AG04450 (cell line): ENCODE results near the gene CHST11. TPM values are rescaled to one million over a fixed set of nuclear protein-coding genes. Genes with fewer than 3 reads are reported as not detected.

Experiments
- CTCF ChIA-PET: fragments of 300-600, 350-600 bp; formaldehyde crosslinking; extraction: SDS; loops from one replicate; lab custom pipeline; 2022; ENCODE audit warnings: antibody characterized with exemption, inconsistent platforms; lab: Charles Lee
- POLR2A ChIA-PET: fragments of 350-600 bp; formaldehyde crosslinking; extraction: SDS; loops from one replicate; lab custom pipeline; 2021; ENCODE audit warnings: antibody characterized with exemption, inconsistent platforms; lab: Yijun Ruan, JAX
- DNase-seq: peaks from one replicate; pipeline ENCODE4 v3.0.0-alpha.2; 2011; ENCODE audit warnings: low read depth, low spot score
- H3K27ac ChIP-seq: one replicate; pipeline ENCODE4 v1.5.1; 2012; ENCODE audit warnings: low read depth, low read length, control low read depth
- H3K27me3 ChIP-seq: one replicate; pipeline ENCODE4 v1.6.0; 2012; ENCODE audit warnings: low read length; ENCODE audit not compliant: control insufficient read depth, insufficient read depth
- H3K4me3 ChIP-seq: 2 replicates; pipeline ENCODE4 v1.5.1; 2011; ENCODE audit warnings: mild to moderate bottlenecking, low read depth, low read length, control low read depth
- H3K9me3 ChIP-seq: 2 replicates; pipeline ENCODE4 v1.5.1; 2012; ENCODE audit warnings: low read length; ENCODE audit not compliant: control insufficient read depth, insufficient read depth
- CTCF ChIP-seq: IDR thresholded peaks from 2 replicates; pipeline ENCODE4 v1.5.1; 2011; ENCODE audit warnings: low read depth, low read length, control low read depth, inconsistent platforms
- polyA plus RNA-seq: library from polyadenylated mRNA; depleted of rRNA; stranded (reverse); fragments of >200 nt; gene quantifications from 2 replicates; pipeline ENCODE4 v1.2.3, GENCODE V29; 2011

Gene CHST11
- polyA plus RNA-seq, 1 experiment = 2.7 TPM

- CTCF ChIA-PET = no interaction called here
- TF ChIP-seq CTCF = no peak
- Histone ChIP-seq H3K4me3 (no peak overlapping the region), H3K27ac (no peak overlapping the region), H3K27me3 (no peaks in the 10 kb centered on the region), H3K9me3 (peaks cover 7% of the 10 kb centered on the region)
- POLR2A ChIA-PET = no interaction called here
- DNase-seq = no peak
Measured at GRCh38 chr12:104752881-104753280, 296.1 kb downstream of the CHST11 start.

GRCh38 chr12:104756901-104757300, 300.2 kb downstream of the CHST11 start:
- POLR2A ChIA-PET = no interaction called here
- DNase-seq = no peak
- H3K27me3 ChIP-seq = peaks cover 3% of the 10 kb centered on the region
- peaks cover 7% of the 10 kb centered on the region for H3K9me3 ChIP-seq
- TF ChIP-seq CTCF = no peak
- CTCF ChIA-PET = no interaction called here
- H3K4me3 ChIP-seq = no peak overlapping the region
- no peak overlapping the region for H3K27ac ChIP-seq

- TF ChIP-seq CTCF = no peak
- peaks cover 7% of the 10 kb centered on the region for H3K9me3 ChIP-seq
- no peak overlapping the region for H3K27ac ChIP-seq
- DNase-seq = no peak
- H3K27me3 ChIP-seq = peaks cover 3% of the 10 kb centered on the region
- POLR2A ChIA-PET = no interaction called here
- CTCF ChIA-PET = interaction anchor here (0.6 kb wide), 1 partner anchor 377 kb away, joined by 3 read pairs; no protein-coding TSS in a partner anchor
- no peak overlapping the region for H3K4me3 ChIP-seq
Measured at GRCh38 chr12:104758771-104759170, 302.0 kb downstream of the CHST11 start.

- Histone ChIP-seq H3K27me3 (peaks cover 3% of the 10 kb centered on the region), H3K9me3 (peaks cover 7% of the 10 kb centered on the region), H3K4me3 (no peak overlapping the region), H3K27ac (no peak overlapping the region)
- POLR2A ChIA-PET = no interaction called here
- DNase-seq = no peak
- CTCF ChIA-PET = interaction anchor here (1.0 to 1.5 kb wide), 2 partner anchors 35 to 379 kb away, joined by 3 read pairs; no protein-coding TSS in a partner anchor
- TF ChIP-seq CTCF = peak; percentile 27; the same call in 1 of the 2 replicates
Measured at GRCh38 chr12:104761091-104761490, 304.3 kb downstream of the CHST11 start.

GRCh38 chr12:104761611-104762010, 304.9 kb downstream of the CHST11 start:
- H3K4me3 ChIP-seq = no peak overlapping the region
- ChIA-PET CTCF (interaction anchor here (1.0 to 1.5 kb wide), 2 partner anchors 34 to 380 kb away, joined by 3 read pairs; no protein-coding TSS in a partner anchor), POLR2A (no interaction called here)
- TF ChIP-seq CTCF = no peak
- H3K27me3 ChIP-seq = peaks cover 3% of the 10 kb centered on the region
- H3K27ac ChIP-seq = no peak overlapping the region
- DNase-seq = no peak
- H3K9me3 ChIP-seq = peaks cover 7% of the 10 kb centered on the region
